Liver (tissue), 9 donors: ENCODE results near the gene CLEC1A. TPM values are rescaled to one million over a fixed set of nuclear protein-coding genes. Genes with fewer than 3 reads are reported as not detected.

Source experiments
- DNase-seq: peaks from one replicate; pipeline ENCODE4 v3.0.0-alpha.2; 2017; ENCODE audit warnings: low spot score
- H3K27ac ChIP-seq, 2 donors: one replicate each; pipeline ENCODE4 v1.7.0; 2013; ENCODE audit warnings: inconsistent platforms in 2 of 2, low read length in 2 of 2, control low read depth in 1 of 2, low read depth in 1 of 2, mild to moderate bottlenecking in 1 of 2
- H3K27me3 ChIP-seq, 4 donors: one replicate each; pipeline versions ENCODE4 v1.6.1 to v1.7.0; 2013; ENCODE audit warnings: low read length in 3 of 4, inconsistent platforms in 1 of 4, mild to moderate bottlenecking in 1 of 4, moderate library complexity in 1 of 4; ENCODE audit not compliant: control insufficient read depth in 4 of 4, insufficient read depth in 4 of 4
- H3K36me3 ChIP-seq, 4 donors: one replicate each; pipeline versions ENCODE4 v1.6.1 to v1.7.0; 2013; ENCODE audit warnings: low read length in 3 of 4, mild to moderate bottlenecking in 3 of 4, low read depth in 1 of 4, moderate library complexity in 1 of 4; ENCODE audit not compliant: control insufficient read depth in 4 of 4, insufficient read depth in 3 of 4
- H3K4me1 ChIP-seq, 4 donors: one replicate each; pipeline versions ENCODE4 v1.6.1 to v1.7.0; 2013; ENCODE audit warnings: low read length in 3 of 4, mild to moderate bottlenecking in 3 of 4, moderate library complexity in 1 of 4; ENCODE audit not compliant: control insufficient read depth in 4 of 4, insufficient read depth in 4 of 4
- H3K4me3 ChIP-seq, 3 donors: one replicate each; pipeline versions ENCODE4 v1.6.1 to v1.7.0; 2013; ENCODE audit warnings: low read length in 3 of 3, control low read depth in 1 of 3, low read depth in 1 of 3, mild to moderate bottlenecking in 1 of 3
- H3K9ac ChIP-seq, 2 donors: one replicate each; pipeline ENCODE4 v1.7.0; 2013; ENCODE audit warnings: low read length in 2 of 2, mild to moderate bottlenecking in 2 of 2, moderate library complexity in 2 of 2, control low read depth in 1 of 2, low read depth in 1 of 2
- H3K9me3 ChIP-seq, 4 donors: one replicate each; pipeline versions ENCODE4 v1.6.1 to v1.7.0; 2013; ENCODE audit warnings: low read length in 3 of 4; ENCODE audit not compliant: control insufficient read depth in 4 of 4
- EGR1 ChIP-seq, 2 donors: IDR thresholded peaks; 2 replicates each; pipeline ENCODE4 v1.6.1; 2016 to 2018; ENCODE audit warnings: antibody characterized with exemption in 2 of 2, low read depth in 2 of 2
- FOXA1 ChIP-seq: IDR thresholded peaks from 2 replicates; pipeline ENCODE4 v1.6.1; 2016; ENCODE audit warnings: antibody characterized with exemption
- FOXA2 ChIP-seq: IDR thresholded peaks from 2 replicates; pipeline ENCODE4 v1.6.1; 2016; ENCODE audit warnings: antibody characterized with exemption
- GABPA ChIP-seq, 2 donors: IDR thresholded peaks in 1 of 2; conservative IDR thresholded peaks in 1 of 2; 2 replicates each; pipeline ENCODE4 v1.6.1; 2016; ENCODE audit warnings: antibody characterized with exemption in 2 of 2, mild to moderate bottlenecking in 1 of 2, moderate library complexity in 1 of 2
- HNF4A ChIP-seq, 2 donors: conservative IDR thresholded peaks; 2 replicates each; pipeline ENCODE4 v1.6.1; 2016; ENCODE audit warnings: antibody characterized with exemption in 2 of 2, mild to moderate bottlenecking in 2 of 2
- HNF4G ChIP-seq: IDR thresholded peaks from 2 replicates; pipeline ENCODE4 v1.6.1; 2016; ENCODE audit warnings: antibody characterized with exemption
- JUND ChIP-seq, 2 donors: IDR thresholded peaks; 2 replicates each; pipeline ENCODE4 v1.6.1; 2016; ENCODE audit warnings: antibody characterized with exemption in 2 of 2
- NR2F2 ChIP-seq: IDR thresholded peaks from 2 replicates; pipeline ENCODE4 v1.6.1; 2016; ENCODE audit warnings: antibody characterized with exemption
- RAD21 ChIP-seq, 2 donors: IDR thresholded peaks; 2 replicates each; pipeline ENCODE4 v1.6.1; 2016; ENCODE audit warnings: antibody characterized with exemption in 2 of 2, mild to moderate bottlenecking in 2 of 2
- RXRA ChIP-seq, 2 donors: IDR thresholded peaks; 2 replicates each; pipeline ENCODE4 v1.6.1; 2017 to 2018; ENCODE audit warnings: antibody characterized with exemption in 2 of 2, mild to moderate bottlenecking in 1 of 2
- SP1 ChIP-seq: IDR thresholded peaks from 2 replicates; pipeline ENCODE4 v1.6.1; 2018; ENCODE audit warnings: antibody characterized with exemption, mild to moderate bottlenecking
- TAF1 ChIP-seq: conservative IDR thresholded peaks from 2 replicates; pipeline ENCODE4 v1.6.1; 2016; ENCODE audit warnings: antibody characterized with exemption, mild to moderate bottlenecking
- YY1 ChIP-seq: IDR thresholded peaks from 2 replicates; pipeline ENCODE4 v1.6.1; 2016; ENCODE audit warnings: antibody characterized with exemption, mild to moderate bottlenecking
- WGBS: extraction: QIAGEN DNeasy Blood & Tissue Kit; methylation state at CpG from one replicate; pipeline ENCODE4 v1.1.7; 2013; 5-methylcytosine and 5-hydroxymethylcytosine counted together
- polyA plus RNA-seq, 2 donors: library from polyadenylated mRNA; stranded (reverse) in 1 of 2; unstranded in 1 of 2; fragments of 200-250 nt in 1 of 2; fragments of >200 nt in 1 of 2; fragmentation: Nextera tagmentation in 1 of 2; extraction: Ambion mirVana in 1 of 2; gene quantifications; one replicate each; pipeline versions ENCODE4 v1.2.1 to v1.2.3, GENCODE V29; 2013 to 2015
- total RNA-seq, 2 donors: library from RNA; depleted of rRNA; stranded (reverse); fragments of >200 nt; gene quantifications; one replicate each; pipeline ENCODE4 v1.2.3, GENCODE V29; 2014
- TF ChIP-seq, protein P1 (sequence below): IDR thresholded peaks from 2 replicates; pipeline ENCODE4 v1.6.1; 2016; ENCODE audit warnings: antibody characterized with exemption
- TF ChIP-seq, protein P2 (sequence below): IDR thresholded peaks from 2 replicates; pipeline ENCODE4 v1.6.1; 2016; ENCODE audit warnings: antibody characterized with exemption
- TF ChIP-seq, protein P3 (sequence below): IDR thresholded peaks from 2 replicates; pipeline ENCODE4 v1.6.1; 2016; ENCODE audit warnings: antibody characterized with exemption
- TF ChIP-seq, protein P4 (sequence below): IDR thresholded peaks from 2 replicates; pipeline ENCODE4 v1.6.1; 2016; ENCODE audit warnings: antibody characterized with exemption, mild to moderate bottlenecking
- TF ChIP-seq, protein P5 (sequence below): fragments of 150-350 bp; IDR thresholded peaks from 2 replicates; pipeline ENCODE4 v1.5.1; 2017; ENCODE audit warnings: improper control_type of control experiment, low read depth, low read length; ENCODE audit not compliant: missing input control
- donor health status: healthy.
- donor health status: healthy.
- donor health status: healthy.
- donor health status: healthy.
- donor health status: healthy.

Gene CLEC1A
- total and polyA plus RNA-seq, 4 donors = 0.09 to 2.1 (median 1.1) TPM

DNA sequence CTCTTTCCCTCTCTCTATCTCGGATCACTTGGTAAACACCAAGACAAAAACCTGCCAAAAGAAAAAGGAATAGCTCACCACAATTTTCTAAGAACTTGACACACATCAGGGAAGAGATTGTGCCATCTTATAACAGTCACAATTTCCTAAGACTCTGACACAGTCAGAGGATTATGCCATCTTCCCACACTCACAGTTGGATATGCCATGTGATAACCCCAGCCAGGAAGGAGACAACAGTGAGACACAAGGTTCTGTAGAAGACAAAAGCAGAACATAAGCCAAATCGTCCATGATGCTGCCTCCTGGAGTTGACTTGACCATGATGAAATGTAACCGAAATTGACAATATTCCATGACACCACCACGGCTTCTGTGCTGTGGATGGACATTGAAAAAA is 71.1 kb downstream of the CLEC1A start:
- DNase-seq = no peak
- no peaks in the 10 kb centered on the region for H3K27me3 ChIP-seq
- H3K4me3 ChIP-seq = no peak overlapping the region
- H3K4me1 ChIP-seq = no peaks in the 10 kb centered on the region
- WGBS = 57% methylated on average over 4 of the region's 4 CpGs
- no peaks in the 10 kb centered on the region for H3K9me3 ChIP-seq
- H3K36me3 ChIP-seq = no peaks in the 10 kb centered on the region
- TF ChIP-seq JUND (IDR thresholded peaks at IDR 0.05) (no peak), FOXA2 (no peak), EGR1 (IDR thresholded peaks at IDR 0.05; ENCODE audit: low read depth in 2 of 2) (no peak), HNF4G (no peak), FOXA1 (no peak), TAF1 (no peak), RXRA (IDR thresholded peaks at IDR 0.05) (no peak), NR2F2 (no peak)
- TF ChIP-seq, protein P1, sequence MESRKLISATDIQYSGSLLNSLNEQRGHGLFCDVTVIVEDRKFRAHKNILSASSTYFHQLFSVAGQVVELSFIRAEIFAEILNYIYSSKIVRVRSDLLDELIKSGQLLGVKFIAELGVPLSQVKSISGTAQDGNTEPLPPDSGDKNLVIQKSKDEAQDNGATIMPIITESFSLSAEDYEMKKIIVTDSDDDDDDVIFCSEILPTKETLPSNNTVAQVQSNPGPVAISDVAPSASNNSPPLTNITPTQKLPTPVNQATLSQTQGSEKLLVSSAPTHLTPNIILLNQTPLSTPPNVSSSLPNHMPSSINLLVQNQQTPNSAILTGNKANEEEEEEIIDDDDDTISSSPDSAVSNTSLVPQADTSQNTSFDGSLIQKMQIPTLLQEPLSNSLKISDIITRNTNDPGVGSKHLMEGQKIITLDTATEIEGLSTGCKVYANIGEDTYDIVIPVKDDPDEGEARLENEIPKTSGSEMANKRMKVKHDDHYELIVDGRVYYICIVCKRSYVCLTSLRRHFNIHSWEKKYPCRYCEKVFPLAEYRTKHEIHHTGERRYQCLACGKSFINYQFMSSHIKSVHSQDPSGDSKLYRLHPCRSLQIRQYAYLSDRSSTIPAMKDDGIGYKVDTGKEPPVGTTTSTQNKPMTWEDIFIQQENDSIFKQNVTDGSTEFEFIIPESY = no peak
- TF ChIP-seq, protein P2, sequence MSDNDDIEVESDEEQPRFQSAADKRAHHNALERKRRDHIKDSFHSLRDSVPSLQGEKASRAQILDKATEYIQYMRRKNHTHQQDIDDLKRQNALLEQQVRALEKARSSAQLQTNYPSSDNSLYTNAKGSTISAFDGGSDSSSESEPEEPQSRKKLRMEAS = no peak
- TF ChIP-seq, protein P3, sequence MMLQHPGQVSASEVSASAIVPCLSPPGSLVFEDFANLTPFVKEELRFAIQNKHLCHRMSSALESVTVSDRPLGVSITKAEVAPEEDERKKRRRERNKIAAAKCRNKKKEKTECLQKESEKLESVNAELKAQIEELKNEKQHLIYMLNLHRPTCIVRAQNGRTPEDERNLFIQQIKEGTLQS = no peak
- TF ChIP-seq, protein P4, sequence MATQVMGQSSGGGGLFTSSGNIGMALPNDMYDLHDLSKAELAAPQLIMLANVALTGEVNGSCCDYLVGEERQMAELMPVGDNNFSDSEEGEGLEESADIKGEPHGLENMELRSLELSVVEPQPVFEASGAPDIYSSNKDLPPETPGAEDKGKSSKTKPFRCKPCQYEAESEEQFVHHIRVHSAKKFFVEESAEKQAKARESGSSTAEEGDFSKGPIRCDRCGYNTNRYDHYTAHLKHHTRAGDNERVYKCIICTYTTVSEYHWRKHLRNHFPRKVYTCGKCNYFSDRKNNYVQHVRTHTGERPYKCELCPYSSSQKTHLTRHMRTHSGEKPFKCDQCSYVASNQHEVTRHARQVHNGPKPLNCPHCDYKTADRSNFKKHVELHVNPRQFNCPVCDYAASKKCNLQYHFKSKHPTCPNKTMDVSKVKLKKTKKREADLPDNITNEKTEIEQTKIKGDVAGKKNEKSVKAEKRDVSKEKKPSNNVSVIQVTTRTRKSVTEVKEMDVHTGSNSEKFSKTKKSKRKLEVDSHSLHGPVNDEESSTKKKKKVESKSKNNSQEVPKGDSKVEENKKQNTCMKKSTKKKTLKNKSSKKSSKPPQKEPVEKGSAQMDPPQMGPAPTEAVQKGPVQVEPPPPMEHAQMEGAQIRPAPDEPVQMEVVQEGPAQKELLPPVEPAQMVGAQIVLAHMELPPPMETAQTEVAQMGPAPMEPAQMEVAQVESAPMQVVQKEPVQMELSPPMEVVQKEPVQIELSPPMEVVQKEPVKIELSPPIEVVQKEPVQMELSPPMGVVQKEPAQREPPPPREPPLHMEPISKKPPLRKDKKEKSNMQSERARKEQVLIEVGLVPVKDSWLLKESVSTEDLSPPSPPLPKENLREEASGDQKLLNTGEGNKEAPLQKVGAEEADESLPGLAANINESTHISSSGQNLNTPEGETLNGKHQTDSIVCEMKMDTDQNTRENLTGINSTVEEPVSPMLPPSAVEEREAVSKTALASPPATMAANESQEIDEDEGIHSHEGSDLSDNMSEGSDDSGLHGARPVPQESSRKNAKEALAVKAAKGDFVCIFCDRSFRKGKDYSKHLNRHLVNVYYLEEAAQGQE = no peak
- no peak overlapping the region for H3K27ac ChIP-seq
- no peak overlapping the region for H3K9ac ChIP-seq

DNA sequence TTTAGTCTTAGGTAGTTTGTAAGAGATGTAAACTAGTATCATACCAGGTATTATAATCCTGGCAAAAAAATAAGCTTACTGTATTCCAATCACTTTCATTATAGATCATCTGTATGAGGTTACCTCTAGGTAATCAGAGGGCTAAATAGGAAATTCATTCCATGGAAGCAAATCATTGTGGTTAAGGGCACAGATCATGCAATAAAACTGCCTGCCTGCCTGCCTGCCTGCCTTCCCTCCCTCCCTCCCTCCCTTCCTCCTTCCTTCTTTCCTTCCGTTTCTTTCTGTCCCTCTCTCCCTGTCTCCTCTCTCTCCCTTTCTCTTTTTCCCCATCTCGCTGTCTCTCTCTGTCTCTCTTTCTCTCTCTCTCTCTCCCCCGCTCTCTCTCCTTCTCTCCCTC is 71.5 kb downstream of the CLEC1A start:
- DNase-seq = no peak
- no peaks in the 10 kb centered on the region for H3K4me1 ChIP-seq
- H3K27me3 ChIP-seq = no peaks in the 10 kb centered on the region
- H3K27ac ChIP-seq = no peak overlapping the region
- no peak overlapping the region for H3K4me3 ChIP-seq
- 76% methylated on average over 3 of the region's 3 CpGs for WGBS
- no peaks in the 10 kb centered on the region for H3K9me3 ChIP-seq
- H3K9ac ChIP-seq = no peak overlapping the region
- H3K36me3 ChIP-seq = no peaks in the 10 kb centered on the region
- TF ChIP-seq, protein P1 = no peak
- TF ChIP-seq JUND (IDR thresholded peaks at IDR 0.05) = no peak
- no peak for TF ChIP-seq FOXA1
- TF ChIP-seq, protein P5, sequence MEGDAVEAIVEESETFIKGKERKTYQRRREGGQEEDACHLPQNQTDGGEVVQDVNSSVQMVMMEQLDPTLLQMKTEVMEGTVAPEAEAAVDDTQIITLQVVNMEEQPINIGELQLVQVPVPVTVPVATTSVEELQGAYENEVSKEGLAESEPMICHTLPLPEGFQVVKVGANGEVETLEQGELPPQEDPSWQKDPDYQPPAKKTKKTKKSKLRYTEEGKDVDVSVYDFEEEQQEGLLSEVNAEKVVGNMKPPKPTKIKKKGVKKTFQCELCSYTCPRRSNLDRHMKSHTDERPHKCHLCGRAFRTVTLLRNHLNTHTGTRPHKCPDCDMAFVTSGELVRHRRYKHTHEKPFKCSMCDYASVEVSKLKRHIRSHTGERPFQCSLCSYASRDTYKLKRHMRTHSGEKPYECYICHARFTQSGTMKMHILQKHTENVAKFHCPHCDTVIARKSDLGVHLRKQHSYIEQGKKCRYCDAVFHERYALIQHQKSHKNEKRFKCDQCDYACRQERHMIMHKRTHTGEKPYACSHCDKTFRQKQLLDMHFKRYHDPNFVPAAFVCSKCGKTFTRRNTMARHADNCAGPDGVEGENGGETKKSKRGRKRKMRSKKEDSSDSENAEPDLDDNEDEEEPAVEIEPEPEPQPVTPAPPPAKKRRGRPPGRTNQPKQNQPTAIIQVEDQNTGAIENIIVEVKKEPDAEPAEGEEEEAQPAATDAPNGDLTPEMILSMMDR = no peak
- TF ChIP-seq, protein P4 = no peak
- TF ChIP-seq RAD21 (IDR thresholded peaks at IDR 0.05) = no peak
- no peak for TF ChIP-seq EGR1 (IDR thresholded peaks at IDR 0.05; ENCODE audit: low read depth in 2 of 2)
- no peak for TF ChIP-seq SP1
- TF ChIP-seq, protein P2 = no peak
- TF ChIP-seq GABPA (IDR thresholded peaks at IDR 0.05 in 1 of 2, conservative IDR thresholded peaks at IDR 0.05 in 1 of 2) = no peak
- TF ChIP-seq FOXA2 = no peak
- TF ChIP-seq NR2F2 = no peak
- no peak for TF ChIP-seq YY1
- no peak for TF ChIP-seq HNF4G
- no peak for TF ChIP-seq HNF4A (conservative IDR thresholded peaks at IDR 0.05)
